ENCODE results near the gene HCN4. TPM values are rescaled to one million over a fixed set of nuclear protein-coding genes. Genes with fewer than 3 reads are reported as not detected.
"Not testable (repeated sequence)": the region's sequence is repeated elsewhere in the genome, so short reads cannot be mapped to it uniquely, and the experiment has no call there.

The HCN4 gene
- total RNA-seq, 1 experiment from 2014 or later: not detected

GRCh38 chr15:73300286-73300685 is 68.5 kb downstream of the HCN4 start:
- not testable (repeated sequence) for H3K27ac ChIP-seq; DNase-seq (ENCODE audit: low read depth in 1 of 2, low spot score in 2 of 2); H3K27me3 ChIP-seq (replicated peaks); H3K4me1 ChIP-seq (replicated peaks); H3K4me3 ChIP-seq; H3K9me3 ChIP-seq (replicated peaks)
- H3K36me3 ChIP-seq: peaks cover 17% of the 10 kb centered on the region

DNA sequence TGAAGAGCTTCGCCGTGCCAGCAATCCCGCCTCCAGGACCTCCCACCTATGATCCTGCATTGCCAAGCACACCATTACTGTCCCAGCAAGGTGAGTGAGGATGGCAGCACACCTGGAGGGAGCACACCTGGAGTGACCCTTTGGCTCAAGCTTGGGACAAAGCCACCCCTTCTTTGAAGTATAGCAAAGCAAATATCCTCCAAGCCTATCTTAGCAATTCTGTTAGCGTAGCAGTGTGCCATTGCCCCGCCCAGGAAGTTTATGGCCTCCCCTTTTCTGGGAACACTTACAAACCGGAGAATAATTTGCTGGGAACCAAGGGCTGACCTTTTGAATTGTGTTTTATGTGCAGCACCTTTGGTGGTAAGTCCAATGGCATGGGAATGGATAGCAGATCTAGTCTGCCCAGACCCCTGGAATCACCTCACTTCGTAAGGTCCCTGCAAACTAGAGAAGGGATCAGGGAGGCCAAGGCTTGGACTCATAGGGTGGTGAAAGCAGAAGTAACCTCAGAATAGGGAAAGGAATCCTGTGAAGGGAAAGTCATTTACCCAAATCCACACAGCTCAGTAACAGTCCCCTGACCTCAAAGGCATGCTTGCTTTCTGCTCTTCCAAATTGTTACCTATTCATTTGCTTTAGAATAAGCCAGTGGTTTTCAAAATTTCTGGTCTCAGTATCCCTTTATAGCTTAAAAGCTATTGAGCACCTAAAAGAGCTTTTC is 70.1 kb downstream of the HCN4 start:
- H3K4me3 ChIP-seq: no peak overlapping the region
- H3K4me1 ChIP-seq (replicated peaks): no peaks in the 10 kb centered on the region
- no peak for DNase-seq (ENCODE audit: low read depth in 1 of 2, low spot score in 2 of 2)
- H3K27ac ChIP-seq: no peak overlapping the region
- H3K27me3 ChIP-seq (replicated peaks): no peaks in the 10 kb centered on the region
- peaks cover 17% of the 10 kb centered on the region for H3K36me3 ChIP-seq
- no peaks in the 10 kb centered on the region for H3K9me3 ChIP-seq (replicated peaks)

GRCh38 chr15:73296609-73297353 is 72.0 kb downstream of the HCN4 start:
- Histone ChIP-seq H3K27me3 (replicated peaks) (no peaks in the 10 kb centered on the region), H3K27ac (no peak overlapping the region), H3K36me3 (peaks cover 10% of the 10 kb centered on the region; the same call in 1 of the 2 replicates), H3K4me1 (replicated peaks) (no peaks in the 10 kb centered on the region), H3K9me3 (replicated peaks) (no peaks in the 10 kb centered on the region), H3K4me3 (no peak overlapping the region)
- no peak for DNase-seq (ENCODE audit: low read depth in 1 of 2, low spot score in 2 of 2)

GRCh38 chr15:73295630-73296286 is 73.0 kb downstream of the HCN4 start:
- peaks cover 10% of the 10 kb centered on the region; the same call in 1 of the 2 replicates for H3K36me3 ChIP-seq
- no peaks in the 10 kb centered on the region for H3K4me1 ChIP-seq (replicated peaks)
- DNase-seq (ENCODE audit: low read depth in 1 of 2, low spot score in 2 of 2): no peak
- no peaks in the 10 kb centered on the region for H3K27me3 ChIP-seq (replicated peaks)
- H3K9me3 ChIP-seq (replicated peaks): no peaks in the 10 kb centered on the region
- H3K27ac ChIP-seq: no peak overlapping the region
- H3K4me3 ChIP-seq: no peak overlapping the region

DNA sequence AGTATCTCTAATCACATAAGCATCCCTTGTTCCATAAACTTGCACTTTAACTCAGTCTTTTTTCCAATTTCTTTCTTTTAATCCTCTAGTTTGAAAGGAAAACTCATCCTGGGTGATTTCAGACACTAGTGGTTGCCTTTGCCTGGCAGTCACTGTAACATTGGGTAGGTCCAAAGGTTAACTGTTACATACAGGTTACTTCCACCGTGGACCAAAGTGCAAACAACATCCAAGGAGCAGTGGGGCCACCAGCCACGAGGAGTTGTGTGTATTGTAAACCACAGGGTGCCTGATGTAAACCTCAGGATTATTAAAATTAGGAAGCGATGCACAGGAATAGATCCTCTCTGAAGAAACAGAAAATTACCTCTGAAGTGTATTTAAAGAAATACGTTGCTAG is 75.0 kb downstream of the HCN4 start:
- no peaks in the 10 kb centered on the region for H3K9me3 ChIP-seq (replicated peaks)
- peaks cover 5% of the 10 kb centered on the region; the same call in 1 of the 2 replicates for H3K36me3 ChIP-seq
- no peak for DNase-seq (ENCODE audit: low read depth in 1 of 2, low spot score in 2 of 2)
- no peaks in the 10 kb centered on the region for H3K27me3 ChIP-seq (replicated peaks)
- H3K27ac ChIP-seq: no peak overlapping the region
- H3K4me1 ChIP-seq (replicated peaks): no peaks in the 10 kb centered on the region
- no peak overlapping the region for H3K4me3 ChIP-seq

DNA sequence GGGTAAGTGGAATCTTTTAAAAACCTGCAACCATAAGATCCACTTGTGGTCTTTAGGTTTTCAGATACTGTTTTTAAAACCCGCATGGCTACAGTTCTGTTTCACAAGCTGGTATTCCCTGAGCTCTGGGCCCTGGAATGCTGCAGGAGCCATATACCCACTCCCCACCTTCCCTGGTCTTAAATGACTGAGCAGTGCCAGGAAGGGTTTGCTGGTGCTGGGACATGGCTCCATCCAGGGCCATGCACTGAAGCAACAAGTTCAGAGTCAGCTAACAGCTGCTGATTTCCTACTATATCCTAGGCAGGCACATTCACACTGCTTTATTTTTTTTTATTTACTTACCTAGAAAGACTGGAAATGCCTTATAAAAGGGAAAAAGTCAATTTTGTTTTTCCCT is 77.3 kb downstream of the HCN4 start:
- Histone ChIP-seq H3K4me1 (replicated peaks) (no peaks in the 10 kb centered on the region), H3K9me3 (replicated peaks) (no peaks in the 10 kb centered on the region), H3K36me3 (peaks cover 5% of the 10 kb centered on the region; the same call in 1 of the 2 replicates), H3K27me3 (replicated peaks) (no peaks in the 10 kb centered on the region), H3K4me3 (no peak overlapping the region), H3K27ac (no peak overlapping the region)
- no peak for DNase-seq (ENCODE audit: low read depth in 1 of 2, low spot score in 2 of 2)

- H3K27me3 ChIP-seq (replicated peaks): no peaks in the 10 kb centered on the region
- no peaks in the 10 kb centered on the region for H3K4me1 ChIP-seq (replicated peaks)
- peaks cover 5% of the 10 kb centered on the region; the same call in 1 of the 2 replicates for H3K36me3 ChIP-seq
- no peak overlapping the region for H3K27ac ChIP-seq
- DNase-seq (ENCODE audit: low read depth in 1 of 2, low spot score in 2 of 2): no peak
- no peak overlapping the region for H3K4me3 ChIP-seq
- no peaks in the 10 kb centered on the region for H3K9me3 ChIP-seq (replicated peaks)
Measured at GRCh38 chr15:73287019-73287418, 81.7 kb downstream of the HCN4 start.

GRCh38 chr15:73286311-73286710 is 82.4 kb downstream of the HCN4 start:
- H3K27ac ChIP-seq: no peak overlapping the region
- no peaks in the 10 kb centered on the region for H3K4me1 ChIP-seq (replicated peaks)
- no peak overlapping the region for H3K4me3 ChIP-seq
- no peak for DNase-seq (ENCODE audit: low read depth in 1 of 2, low spot score in 2 of 2)
- no peaks in the 10 kb centered on the region for H3K27me3 ChIP-seq (replicated peaks)
- H3K9me3 ChIP-seq (replicated peaks): no peaks in the 10 kb centered on the region
- peaks cover 5% of the 10 kb centered on the region; the same call in 1 of the 2 replicates for H3K36me3 ChIP-seq

GRCh38 chr15:73284090-73284716 is 84.6 kb downstream of the HCN4 start:
- no peaks in the 10 kb centered on the region for H3K9me3 ChIP-seq (replicated peaks)
- H3K36me3 ChIP-seq: peaks cover 4% of the 10 kb centered on the region; the same call in 1 of the 2 replicates
- no peaks in the 10 kb centered on the region for H3K4me1 ChIP-seq (replicated peaks)
- H3K4me3 ChIP-seq: no peak overlapping the region
- DNase-seq (ENCODE audit: low read depth in 1 of 2, low spot score in 2 of 2): no peak
- H3K27me3 ChIP-seq (replicated peaks): no peaks in the 10 kb centered on the region
- no peak overlapping the region for H3K27ac ChIP-seq

DNA sequence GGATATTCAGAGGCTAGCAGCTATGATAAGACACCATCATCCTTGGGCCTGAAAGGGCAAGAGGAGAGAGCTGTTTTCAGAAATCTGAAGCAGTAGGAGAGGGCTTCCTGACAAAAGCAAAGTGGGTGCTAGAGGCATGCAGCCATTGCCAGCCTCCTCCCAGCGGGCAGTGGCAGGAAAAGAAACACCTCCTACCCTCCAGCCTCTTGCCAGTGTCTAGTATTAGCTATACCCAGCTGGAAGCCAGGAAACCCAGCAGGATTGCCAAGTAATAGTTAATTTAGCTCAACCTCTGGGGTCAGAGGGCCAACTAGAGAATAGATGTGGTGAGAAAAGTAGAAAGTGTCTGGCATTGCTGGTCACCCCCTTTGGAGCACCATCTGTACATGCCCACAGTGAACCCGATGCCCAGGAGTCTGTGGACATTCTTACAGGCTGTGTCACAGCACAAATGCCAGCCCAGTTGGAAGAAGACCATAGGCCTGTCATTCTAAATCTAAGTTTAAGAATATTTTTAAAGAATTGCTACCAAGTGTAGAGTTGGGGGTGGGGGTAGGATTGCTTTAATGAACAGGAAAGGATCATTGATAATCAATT is 85.3 kb downstream of the HCN4 start:
- H3K36me3 ChIP-seq: peaks cover 3% of the 10 kb centered on the region; the same call in 1 of the 2 replicates
- H3K27ac ChIP-seq: no peak overlapping the region
- no peaks in the 10 kb centered on the region for H3K4me1 ChIP-seq (replicated peaks)
- DNase-seq (ENCODE audit: low read depth in 1 of 2, low spot score in 2 of 2): no peak
- no peaks in the 10 kb centered on the region for H3K9me3 ChIP-seq (replicated peaks)
- H3K4me3 ChIP-seq: no peak overlapping the region
- no peaks in the 10 kb centered on the region for H3K27me3 ChIP-seq (replicated peaks)

DNA sequence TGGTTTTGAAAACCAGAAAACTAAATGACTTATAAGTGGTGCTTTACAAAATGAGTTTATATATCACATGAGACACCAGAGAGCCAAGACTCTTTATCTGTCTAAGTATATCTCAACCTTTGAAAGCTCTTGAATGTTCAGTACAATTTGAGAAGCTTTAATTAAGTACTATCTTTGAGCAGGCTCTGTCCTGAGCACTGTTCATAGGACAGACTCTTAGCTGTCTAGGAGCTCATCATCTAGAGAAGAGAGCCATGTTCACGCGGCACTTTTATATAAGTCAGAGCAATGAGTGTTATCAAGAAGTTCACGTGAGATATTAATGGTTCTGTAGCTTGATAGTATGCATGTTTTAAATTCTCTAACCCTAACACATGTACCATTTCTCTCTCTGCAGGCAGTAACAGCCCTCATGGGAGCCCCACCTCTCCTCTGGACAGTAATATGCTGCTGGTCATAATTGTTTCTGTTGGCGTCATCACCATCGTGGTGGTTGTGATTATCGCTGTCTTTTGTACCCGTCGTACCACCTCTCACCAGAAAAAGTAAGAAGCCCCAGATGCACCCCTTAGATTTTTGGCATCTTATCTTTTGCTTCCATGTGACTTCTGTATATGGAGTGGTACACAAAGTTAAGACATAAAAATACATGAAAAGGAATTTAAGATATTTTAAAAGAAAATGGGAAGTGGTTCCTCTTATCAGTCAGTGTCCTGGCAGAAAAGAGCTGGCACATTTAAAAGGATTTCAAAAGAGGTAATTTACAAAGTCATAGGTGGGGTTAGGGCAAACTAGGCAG is 86.0 kb downstream of the HCN4 start:
- Histone ChIP-seq H3K4me3 (no peak overlapping the region), H3K27ac (no peak overlapping the region), H3K9me3 (replicated peaks) (no peaks in the 10 kb centered on the region), H3K4me1 (replicated peaks) (no peaks in the 10 kb centered on the region), H3K27me3 (replicated peaks) (no peaks in the 10 kb centered on the region), H3K36me3 (peaks cover 3% of the 10 kb centered on the region; the same call in 1 of the 2 replicates)
- no peak for DNase-seq (ENCODE audit: low read depth in 1 of 2, low spot score in 2 of 2)

DNA sequence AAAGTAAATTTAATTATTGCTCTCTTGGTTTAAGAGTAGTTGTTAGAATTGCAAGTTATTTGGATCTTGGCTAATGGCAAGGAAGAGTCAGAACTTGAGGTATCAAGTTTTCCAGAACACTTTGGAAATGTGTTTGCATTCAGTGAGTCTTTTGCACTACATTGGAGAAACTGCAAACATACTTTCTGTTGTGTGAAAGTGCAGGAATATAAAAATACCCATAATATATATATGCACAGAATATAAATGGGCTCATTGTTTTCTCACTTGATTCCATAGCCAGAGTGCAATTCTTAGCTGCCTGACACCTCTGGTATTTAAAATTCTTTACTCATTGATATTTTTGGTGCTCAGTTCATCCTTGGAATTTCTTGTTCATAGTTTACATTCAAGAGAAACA is 92.9 kb downstream of the HCN4 start:
- DNase-seq (ENCODE audit: low read depth in 1 of 2, low spot score in 2 of 2): no peak
- peaks cover 4% of the 10 kb centered on the region; the same call in 1 of the 2 replicates for H3K4me1 ChIP-seq (replicated peaks)
- H3K36me3 ChIP-seq: peaks cover 5% of the 10 kb centered on the region; the same call in 1 of the 2 replicates
- no peaks in the 10 kb centered on the region for H3K9me3 ChIP-seq (replicated peaks)
- no peak overlapping the region for H3K4me3 ChIP-seq
- H3K27me3 ChIP-seq (replicated peaks): no peaks in the 10 kb centered on the region
- H3K27ac ChIP-seq: no peak overlapping the region
